Mesendoderm (in vitro differentiated cells): ENCODE results near the gene TMEM217.

Experiments
- DNase-seq: peaks from one replicate; pipeline ENCODE4 v3.0.0; 2013
- H2AK5ac ChIP-seq: 2 replicates; pipeline ENCODE4 v1.6.1; 2013; ENCODE audit warnings: low read length, inconsistent platforms
- H2BK120ac ChIP-seq: 2 replicates; pipeline ENCODE4 v1.6.1; 2013; ENCODE audit warnings: low read depth, mild to moderate bottlenecking, low read length, moderate library complexity, mixed read lengths
- H2BK15ac ChIP-seq: replicated peaks from 2 replicates; pipeline ENCODE4 v1.6.1; 2013; ENCODE audit warnings: low read depth, mild to moderate bottlenecking, moderate library complexity
- H2BK5ac ChIP-seq: 2 replicates; pipeline ENCODE4 v1.6.1; 2013; ENCODE audit warnings: low read length, inconsistent platforms
- H3K18ac ChIP-seq: 2 replicates; pipeline ENCODE4 v1.6.1; 2013; ENCODE audit warnings: mild to moderate bottlenecking, low read length, mixed read lengths
- H3K23ac ChIP-seq: one replicate; pipeline ENCODE4 v1.6.1; 2013; ENCODE audit warnings: low read length
- H3K27ac ChIP-seq: 2 replicates; pipeline ENCODE4 v1.5.1; 2013; ENCODE audit warnings: low read depth, mild to moderate bottlenecking, inconsistent platforms, low read length, moderate library complexity
- H3K27me3 ChIP-seq: 2 replicates; pipeline ENCODE4 v1.6.1; 2013; ENCODE audit warnings: low read length, control low read depth, mild to moderate bottlenecking, inconsistent platforms; ENCODE audit not compliant: insufficient read depth, poor library complexity
- H3K36me3 ChIP-seq: 2 replicates; pipeline ENCODE4 v1.6.1; 2013; ENCODE audit warnings: low read length, inconsistent platforms; ENCODE audit not compliant: control insufficient read depth, insufficient read depth
- H3K4ac ChIP-seq: one replicate; pipeline ENCODE4 v1.6.1; 2013; ENCODE audit warnings: low read depth, mild to moderate bottlenecking, low read length, moderate library complexity
- H3K4me1 ChIP-seq: 2 replicates; pipeline ENCODE4 v1.6.1; 2013; ENCODE audit warnings: low read depth, low read length, inconsistent platforms; ENCODE audit not compliant: control insufficient read depth
- H3K4me2 ChIP-seq: 2 replicates; pipeline ENCODE4 v1.6.1; 2013; ENCODE audit warnings: low read length
- H3K4me3 ChIP-seq: 2 replicates; pipeline ENCODE4 v1.5.1; 2013; ENCODE audit warnings: mild to moderate bottlenecking, low read length
- H3K56ac ChIP-seq: one replicate; pipeline ENCODE4 v1.6.1; 2013; ENCODE audit warnings: low read length
- H3K79me1 ChIP-seq: 2 replicates; pipeline ENCODE4 v1.6.1; 2013; ENCODE audit warnings: low read length, inconsistent platforms
- H3K79me2 ChIP-seq: 2 replicates; pipeline ENCODE4 v1.6.1; 2013; ENCODE audit warnings: mild to moderate bottlenecking, low read length; ENCODE audit not compliant: control insufficient read depth, insufficient read depth
- H3K9ac ChIP-seq: 2 replicates; pipeline ENCODE4 v1.6.1; 2013; ENCODE audit warnings: low read length, inconsistent platforms
- H4K5ac ChIP-seq: one replicate; pipeline ENCODE4 v1.6.1; 2013; ENCODE audit warnings: low read length
- H4K8ac ChIP-seq: one replicate; pipeline ENCODE4 v1.6.1; 2013; ENCODE audit warnings: low read depth, mild to moderate bottlenecking, control low read depth, low read length, moderate library complexity
- WGBS: extraction: QIAGEN DNeasy Blood & Tissue Kit; methylation state at CpG from one replicate; pipeline ENCODE4 v1.1.7; 2013; ENCODE audit warnings: low lambda C conversion rate, missing lambda C conversion rate; ENCODE audit not compliant: insufficient coverage; ENCODE audit errors: extremely low coverage; 5-methylcytosine and 5-hydroxymethylcytosine counted together

TMEM217 gene

GRCh38 chr6:37210313-37210968 lies 47.5 kb downstream of the TMEM217 start:
- Histone ChIP-seq H3K4me1 (no peaks in the 10 kb centered on the region), H2BK5ac (no peak overlapping the region), H4K8ac (no peak overlapping the region), H2BK120ac (no peak overlapping the region), H3K4me2 (no peak overlapping the region), H3K23ac (no peak overlapping the region), H3K27me3 (no peaks in the 10 kb centered on the region), H3K79me1 (no peaks in the 10 kb centered on the region), H2AK5ac (no peak overlapping the region), H3K4ac (no peak overlapping the region), H3K79me2 (no peaks in the 10 kb centered on the region), H3K18ac (no peak overlapping the region), H3K36me3 (no peaks in the 10 kb centered on the region), H3K9ac (no peak overlapping the region), H4K5ac (peak overlapping the region; percentile 17), H3K4me3 (no peak overlapping the region), H3K27ac (no peak overlapping the region), H3K56ac (no peak overlapping the region), H2BK15ac (no peak overlapping the region)
- DNase-seq, result peak; percentile 87
- no CpG with 5 or more reads among the region's 7 CpGs for WGBS

- DNase-seq, result no peak
- WGBS, result no CpG with 5 or more reads among the region's 12 CpGs
Measured at GRCh38 chr6:37209461-37210205, 48.3 kb downstream of the TMEM217 start.

DNA sequence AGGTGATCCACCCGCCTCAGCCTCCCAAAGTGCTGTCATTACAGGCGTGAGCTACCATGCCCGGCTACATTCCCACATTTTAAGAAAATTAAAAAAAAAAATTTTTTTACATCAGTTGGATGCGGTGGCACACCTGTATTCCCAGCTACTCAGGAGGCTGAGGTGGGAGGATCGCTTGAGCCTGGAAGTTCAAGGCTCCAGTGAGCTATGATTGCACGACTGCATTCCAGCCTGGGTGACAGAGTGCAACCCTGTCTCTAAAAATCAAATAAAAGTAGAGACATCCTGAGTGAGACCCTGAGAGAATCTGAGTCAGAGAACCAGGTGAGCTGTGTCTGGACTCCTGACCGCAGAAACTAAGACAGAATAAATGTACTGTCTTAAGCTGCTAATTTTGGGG lies 49.2 kb downstream of the TMEM217 start:
- no CpG with 5 or more reads among the region's 7 CpGs for WGBS
- H3K18ac ChIP-seq, result no peak overlapping the region
- H3K56ac ChIP-seq, result no peak overlapping the region
- H2BK120ac ChIP-seq, result no peak overlapping the region
- no peaks in the 10 kb centered on the region for H3K79me1 ChIP-seq
- H2BK5ac ChIP-seq, result no peak overlapping the region
- H2AK5ac ChIP-seq, result no peak overlapping the region
- H4K8ac ChIP-seq, result no peak overlapping the region
- no peaks in the 10 kb centered on the region for H3K36me3 ChIP-seq
- no peak overlapping the region for H3K4me2 ChIP-seq
- H3K27me3 ChIP-seq, result no peaks in the 10 kb centered on the region
- no peak overlapping the region for H3K23ac ChIP-seq
- no peaks in the 10 kb centered on the region for H3K79me2 ChIP-seq
- no peak overlapping the region for H3K9ac ChIP-seq
- no peak overlapping the region for H3K27ac ChIP-seq
- no peak for DNase-seq
- no peaks in the 10 kb centered on the region for H3K4me1 ChIP-seq
- H3K4me3 ChIP-seq, result no peak overlapping the region
- no peak overlapping the region for H2BK15ac ChIP-seq
- H4K5ac ChIP-seq, result no peak overlapping the region
- no peak overlapping the region for H3K4ac ChIP-seq

More at GRCh38 chr6:37209461-37210205, 48.3 kb downstream of the TMEM217 start:
- Histone ChIP-seq H3K27ac (no peak overlapping the region), H2BK5ac (no peak overlapping the region), H2BK15ac (no peak overlapping the region), H2AK5ac (no peak overlapping the region), H4K5ac (no peak overlapping the region), H3K27me3 (no peaks in the 10 kb centered on the region), H3K56ac (no peak overlapping the region), H2BK120ac (no peak overlapping the region), H3K4ac (no peak overlapping the region), H3K4me1 (no peaks in the 10 kb centered on the region), H3K23ac (no peak overlapping the region), H3K4me2 (no peak overlapping the region), H3K79me1 (no peaks in the 10 kb centered on the region), H3K79me2 (no peaks in the 10 kb centered on the region), H3K4me3 (no peak overlapping the region), H4K8ac (no peak overlapping the region), H3K9ac (no peak overlapping the region), H3K18ac (no peak overlapping the region), H3K36me3 (no peaks in the 10 kb centered on the region)

- DNase-seq, result peak; percentile 93
- no peak overlapping the region for H2AK5ac ChIP-seq
- no peak overlapping the region for H3K18ac ChIP-seq
- no CpG with 5 or more reads among the region's 7 CpGs for WGBS
- no peaks in the 10 kb centered on the region for H3K27me3 ChIP-seq
- no peaks in the 10 kb centered on the region for H3K79me1 ChIP-seq
- H4K5ac ChIP-seq, result no peak overlapping the region
- no peaks in the 10 kb centered on the region for H3K79me2 ChIP-seq
- H2BK15ac ChIP-seq, result no peak overlapping the region
- no peak overlapping the region for H3K4me2 ChIP-seq
- H3K4me3 ChIP-seq, result no peak overlapping the region
- no peak overlapping the region for H3K9ac ChIP-seq
- H2BK5ac ChIP-seq, result no peak overlapping the region
- no peaks in the 10 kb centered on the region for H3K4me1 ChIP-seq
- no peaks in the 10 kb centered on the region for H3K36me3 ChIP-seq
- no peak overlapping the region for H2BK120ac ChIP-seq
- no peak overlapping the region for H3K27ac ChIP-seq
- H4K8ac ChIP-seq, result no peak overlapping the region
- H3K56ac ChIP-seq, result no peak overlapping the region
- H3K4ac ChIP-seq, result no peak overlapping the region
- H3K23ac ChIP-seq, result no peak overlapping the region
Measured at GRCh38 chr6:37207903-37208456, 50.0 kb downstream of the TMEM217 start.

DNA sequence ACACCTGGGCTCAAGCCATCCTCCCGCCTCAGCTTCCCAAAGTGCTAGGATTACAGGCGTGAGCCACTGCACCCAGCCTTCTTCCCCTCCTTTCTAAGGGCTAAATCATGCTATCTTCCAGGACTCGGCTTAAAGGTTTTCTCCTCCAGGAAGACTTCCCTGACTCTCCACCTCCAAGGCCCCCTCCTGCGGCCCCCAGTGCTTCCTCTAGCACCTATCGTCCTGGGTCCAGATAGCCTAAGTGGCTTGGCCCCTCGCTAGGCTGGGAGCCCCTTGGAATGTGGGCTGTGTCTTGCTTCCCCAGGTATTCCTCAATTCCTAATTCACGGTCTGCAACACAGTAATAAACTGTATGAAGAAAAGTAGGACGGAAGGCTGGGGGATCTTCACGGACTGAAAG lies 51.3 kb downstream of the TMEM217 start:
- Histone ChIP-seq H3K4me1 (no peaks in the 10 kb centered on the region), H3K9ac (no peak overlapping the region), H3K18ac (no peak overlapping the region), H2BK5ac (no peak overlapping the region), H3K27ac (no peak overlapping the region), H2AK5ac (no peak overlapping the region), H3K4me3 (no peak overlapping the region), H3K56ac (no peak overlapping the region), H4K8ac (no peak overlapping the region), H3K79me2 (no peaks in the 10 kb centered on the region), H3K27me3 (no peaks in the 10 kb centered on the region), H3K4me2 (no peak overlapping the region), H4K5ac (no peak overlapping the region), H3K23ac (no peak overlapping the region), H2BK120ac (no peak overlapping the region), H2BK15ac (no peak overlapping the region), H3K4ac (no peak overlapping the region), H3K36me3 (no peaks in the 10 kb centered on the region), H3K79me1 (no peaks in the 10 kb centered on the region)
- WGBS, result no CpG with 5 or more reads among the region's 9 CpGs
- DNase-seq, result no peak
